Urinary bladder (tissue), 4 donors: Measurements from ENCODE around the gene FGFBP1. TPM values are rescaled to one million over a fixed set of nuclear protein-coding genes. Genes with fewer than 3 reads are reported as not detected.

Source experiments
- DNase-seq: peaks from one replicate; pipeline ENCODE4 v3.0.0-alpha.2; 2015; ENCODE audit errors: extremely low spot score
- H3K27ac ChIP-seq: one replicate; pipeline ENCODE4 v1.5.1; 2013; ENCODE audit warnings: low read depth, mild to moderate bottlenecking, moderate library complexity
- H3K36me3 ChIP-seq: one replicate; pipeline ENCODE4 v1.6.1; 2013; ENCODE audit warnings: mild to moderate bottlenecking, moderate library complexity; ENCODE audit not compliant: insufficient read depth
- H3K4me1 ChIP-seq: one replicate; pipeline ENCODE4 v1.6.1; 2013; ENCODE audit warnings: mild to moderate bottlenecking, moderate library complexity; ENCODE audit not compliant: insufficient read depth
- H3K4me3 ChIP-seq: one replicate; pipeline ENCODE4 v1.5.1; 2013; ENCODE audit warnings: low read depth, low read length
- WGBS: extraction: QIAGEN DNeasy Blood & Tissue Kit; methylation state at CpG from one replicate; pipeline ENCODE4 v1.1.7; 2013; 5-methylcytosine and 5-hydroxymethylcytosine counted together
- polyA plus RNA-seq: library from polyadenylated mRNA; stranded (reverse); fragments of 200-250 nt; gene quantifications from one replicate; pipeline ENCODE4 v1.2.3, GENCODE V29; 2013
- total RNA-seq: library from RNA; depleted of rRNA; stranded (reverse); fragments of >200 nt; gene quantifications from one replicate; pipeline ENCODE4 v1.2.3, GENCODE V29; 2014
- donor health status: healthy with polysubstance abuse.
- donor health status: healthy.

Gene FGFBP1
- total RNA-seq (not detected), polyA plus RNA-seq (0.16 TPM)

DNA sequence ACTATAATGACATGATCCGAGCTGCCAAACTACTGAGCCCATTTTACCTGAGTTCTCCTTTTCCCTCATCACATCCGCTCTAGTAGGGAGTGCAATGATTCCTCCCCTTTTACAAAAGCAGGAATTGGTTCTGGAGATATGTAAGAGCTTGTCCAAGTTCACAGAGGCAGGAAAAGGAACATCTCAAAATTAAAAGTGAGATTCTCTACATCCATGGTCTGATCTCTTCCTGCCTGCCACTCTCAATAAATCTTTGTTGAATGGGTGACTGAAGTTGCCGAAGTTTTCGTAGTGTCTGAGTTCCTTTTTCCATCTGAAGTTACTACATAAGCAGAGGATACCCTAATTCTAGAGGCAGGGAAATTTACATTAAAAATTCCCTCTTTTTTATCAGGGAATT, at the start of gene FGFBP1:
Gene FGFBP1, minus strand, starts transcription at position 101 of the 400 bp plus-strand sequence. CDS start 2,108 bp downstream, outside the sequence.
- H3K4me3 ChIP-seq = no peak within 1 kb of the TSS
- DNase-seq = no peak

DNA sequence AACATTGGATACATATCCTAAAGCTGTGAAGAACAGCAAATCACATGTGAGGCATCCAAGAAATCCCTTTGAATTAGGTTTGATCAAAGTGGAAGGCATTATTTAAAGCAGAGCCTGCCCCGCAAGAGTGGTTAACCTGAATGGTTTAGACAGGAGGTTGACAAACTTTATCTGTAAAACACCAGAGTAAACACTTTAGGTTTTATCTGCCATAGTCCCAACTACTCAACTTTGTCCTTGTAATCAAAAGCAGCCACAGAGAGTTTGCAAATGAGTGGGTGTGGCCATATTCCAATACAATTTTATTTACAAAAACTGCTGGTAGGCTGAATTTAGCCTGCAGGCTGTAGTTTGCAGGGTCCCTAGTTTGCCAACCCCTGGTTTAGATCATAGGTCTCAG, 49.7 kb upstream of the FGFBP1 start:
- Histone ChIP-seq H3K4me1 (no peaks in the 10 kb centered on the region), H3K36me3 (no peaks in the 10 kb centered on the region), H3K27ac (no peak overlapping the region), H3K4me3 (no peak overlapping the region)
- WGBS = 90% methylated on average over 1 of the region's 1 CpG
- DNase-seq = no peak

More for the DNA sequence above, at the start of gene FGFBP1:
- WGBS = 57% methylated on average over 4 of the region's 4 CpGs
- Histone ChIP-seq H3K4me1 (no peaks in the 10 kb centered on the region), H3K27ac (no peak within 1 kb of the TSS), H3K36me3 (no peaks in the 10 kb centered on the region)

DNA sequence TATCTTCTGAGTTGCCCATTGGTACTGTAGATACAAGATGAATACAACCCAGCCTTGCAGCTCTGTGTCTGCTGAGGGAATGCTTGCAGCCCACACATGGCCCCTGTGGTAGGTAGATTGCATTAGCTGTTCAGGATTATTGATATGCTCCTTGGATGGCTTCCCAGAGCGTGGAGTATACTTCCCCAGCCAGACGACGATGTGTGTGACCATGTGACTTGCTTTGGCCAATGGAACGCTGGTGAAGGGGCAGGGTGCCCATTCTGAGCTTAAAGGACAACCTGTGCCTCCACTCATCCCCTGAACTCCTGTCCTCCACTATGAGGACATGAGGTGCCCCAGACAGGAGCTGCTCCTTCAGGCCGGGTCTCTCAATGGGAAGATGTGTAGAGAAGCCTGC, 48.4 kb upstream of the FGFBP1 start:
- Histone ChIP-seq H3K36me3 (no peaks in the 10 kb centered on the region), H3K27ac (no peak overlapping the region), H3K4me1 (no peaks in the 10 kb centered on the region), H3K4me3 (no peak overlapping the region)
- no peak for DNase-seq
- 67% methylated on average over 5 of the region's 5 CpGs for WGBS

DNA sequence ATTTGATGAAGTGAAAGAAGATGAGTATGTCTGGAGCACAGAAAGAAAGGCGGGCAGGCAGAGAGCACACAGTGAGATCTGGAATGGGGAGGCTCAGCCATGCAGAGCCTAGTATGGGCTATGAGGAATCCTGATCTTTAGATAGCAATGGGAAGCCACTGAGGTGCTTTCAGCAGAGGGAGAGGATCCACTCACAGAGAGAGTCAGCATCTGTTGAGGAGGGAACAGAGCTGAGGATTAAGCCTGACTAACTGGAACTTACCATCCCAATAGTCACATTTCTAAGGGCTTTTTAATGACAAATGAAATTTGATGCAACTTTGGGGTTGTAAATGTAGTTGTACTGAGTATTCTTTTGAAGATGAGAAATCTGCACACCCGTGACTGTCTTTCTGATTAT, 45.1 kb upstream of the FGFBP1 start:
- Histone ChIP-seq H3K4me1 (no peaks in the 10 kb centered on the region), H3K36me3 (no peaks in the 10 kb centered on the region), H3K27ac (no peak overlapping the region), H3K4me3 (no peak overlapping the region)
- 88% methylated on average over 2 of the region's 2 CpGs for WGBS
- no peak for DNase-seq

DNA sequence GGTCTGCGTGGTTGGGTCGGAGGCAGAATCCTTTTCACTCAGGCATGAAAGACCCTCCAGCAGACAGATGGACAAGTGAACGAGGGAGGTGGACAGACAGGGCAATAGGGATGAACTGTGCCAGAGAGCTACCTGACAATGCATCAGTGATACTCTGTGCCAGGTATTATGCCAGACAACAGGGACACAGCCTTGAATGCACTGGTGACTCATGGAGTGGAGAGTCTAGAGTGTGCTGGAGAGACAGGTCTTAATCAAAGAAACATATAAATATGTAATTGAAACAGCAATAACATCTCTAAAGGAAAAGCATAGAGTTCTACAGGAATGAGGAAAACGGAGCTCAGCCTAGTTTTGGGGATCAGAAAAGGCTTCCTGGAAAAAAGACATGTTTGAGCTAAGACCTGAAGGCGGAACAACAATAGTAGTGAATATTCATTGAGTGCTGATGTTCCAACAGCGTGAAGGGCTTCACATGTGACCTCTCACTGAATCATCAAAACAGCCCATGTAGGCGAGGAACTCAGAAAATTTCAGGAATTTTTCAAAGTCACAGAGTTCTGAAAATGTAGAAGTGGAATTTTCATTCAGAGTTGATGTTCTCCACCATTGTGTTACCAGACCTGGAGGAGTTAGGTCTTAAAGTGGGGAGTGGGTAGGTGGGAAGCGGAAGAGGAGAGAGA, 44.4 kb upstream of the FGFBP1 start:
- WGBS = 91% methylated on average over 8 of the region's 8 CpGs
- no peaks in the 10 kb centered on the region for H3K36me3 ChIP-seq
- DNase-seq = no peak

DNA sequence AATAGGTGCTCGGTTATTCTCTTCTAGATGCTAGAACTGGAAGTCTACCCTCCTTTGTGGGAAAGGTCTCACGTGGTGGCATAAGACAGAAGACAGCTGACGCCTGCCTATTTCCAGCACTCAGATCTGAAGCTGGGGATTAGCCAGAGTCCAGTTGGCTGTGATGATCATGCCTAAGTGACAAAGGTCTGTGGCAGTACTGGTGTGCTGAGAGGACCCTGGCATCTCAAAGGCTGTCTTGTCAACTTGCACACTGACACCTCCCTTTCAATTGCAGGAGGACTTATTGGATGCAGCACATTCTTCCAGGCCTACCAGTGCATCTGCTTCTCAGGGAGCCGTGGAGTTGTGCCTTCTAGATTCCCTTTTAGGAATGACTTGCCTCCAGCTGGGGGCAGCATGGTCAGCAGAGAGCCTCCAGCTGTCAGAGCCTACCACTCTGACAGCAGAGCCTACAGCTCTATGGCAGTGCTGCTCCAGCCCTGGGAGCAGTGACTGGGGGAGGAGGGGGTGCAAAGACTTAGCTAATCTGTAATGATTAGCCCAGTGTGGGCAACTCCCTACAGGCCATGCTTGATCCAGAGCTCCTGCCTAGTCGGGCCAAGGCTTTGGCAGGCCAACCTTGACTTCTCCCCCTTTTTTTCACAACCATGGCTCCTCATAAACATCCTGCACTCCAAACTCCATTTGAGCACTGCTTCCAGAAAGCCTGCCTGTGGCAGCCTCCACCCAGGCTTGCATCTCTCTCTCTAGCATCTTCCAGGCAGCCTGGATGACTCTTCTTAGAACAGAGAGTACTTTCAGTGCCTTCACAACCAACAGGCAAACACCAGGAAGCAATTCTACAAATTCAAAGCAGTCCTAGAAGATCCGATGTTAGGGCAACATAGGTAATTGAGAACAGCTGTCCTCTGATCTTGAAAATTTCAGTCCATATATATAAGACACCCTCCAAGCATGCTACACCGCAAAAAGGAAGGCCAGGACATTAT, 38.2 kb upstream of the FGFBP1 start:
- no peak for DNase-seq
- 70% methylated on average over 7 of the region's 7 CpGs for WGBS
- no peak overlapping the region for H3K27ac ChIP-seq

More for the DNA sequence above, 44.4 kb upstream of the FGFBP1 start:
- Histone ChIP-seq H3K27ac (no peak overlapping the region), H3K4me3 (no peak overlapping the region), H3K4me1 (no peaks in the 10 kb centered on the region)

DNA sequence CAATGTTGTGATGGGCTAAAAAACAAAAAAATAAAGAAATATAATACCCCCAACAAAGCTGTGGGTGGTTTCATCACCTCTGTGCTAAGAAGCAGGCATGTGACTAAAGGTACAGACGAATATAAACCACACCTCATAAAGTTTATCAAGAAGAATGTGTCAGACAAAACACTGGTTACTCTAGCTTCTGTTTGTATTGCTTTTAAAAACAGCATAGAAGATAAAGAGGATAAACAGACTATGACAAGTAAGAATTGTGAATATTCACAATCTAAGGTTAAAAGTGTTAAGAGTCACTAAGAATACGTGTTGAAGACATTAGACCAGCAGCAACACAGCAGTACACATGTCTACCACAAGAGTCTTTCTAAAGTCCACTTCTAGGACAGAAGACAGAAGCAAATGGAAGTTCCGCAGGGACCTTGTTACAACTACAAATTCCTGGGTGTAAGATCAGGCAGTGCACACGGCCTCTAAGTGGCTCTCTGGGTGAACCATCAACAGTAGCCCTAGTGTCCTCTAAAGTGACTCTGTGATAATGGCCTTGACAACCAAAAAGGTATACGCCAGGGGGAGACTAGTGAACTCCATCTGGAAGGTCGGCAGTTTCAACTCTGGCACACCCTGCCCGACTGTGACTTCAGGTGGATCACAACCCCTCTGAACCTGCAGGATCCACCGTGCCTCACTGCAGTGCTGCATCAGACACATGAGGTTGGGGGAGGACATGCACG, 32.7 kb upstream of the FGFBP1 start:
- Histone ChIP-seq H3K4me1 (no peaks in the 10 kb centered on the region), H3K27ac (no peak overlapping the region), H3K4me3 (no peak overlapping the region), H3K36me3 (no peaks in the 10 kb centered on the region)
- WGBS = 88% methylated on average over 9 of the region's 9 CpGs
- DNase-seq = no peak

More for the DNA sequence above, 38.2 kb upstream of the FGFBP1 start:
- Histone ChIP-seq H3K4me3 (no peak overlapping the region), H3K36me3 (no peaks in the 10 kb centered on the region), H3K4me1 (no peaks in the 10 kb centered on the region)

DNA sequence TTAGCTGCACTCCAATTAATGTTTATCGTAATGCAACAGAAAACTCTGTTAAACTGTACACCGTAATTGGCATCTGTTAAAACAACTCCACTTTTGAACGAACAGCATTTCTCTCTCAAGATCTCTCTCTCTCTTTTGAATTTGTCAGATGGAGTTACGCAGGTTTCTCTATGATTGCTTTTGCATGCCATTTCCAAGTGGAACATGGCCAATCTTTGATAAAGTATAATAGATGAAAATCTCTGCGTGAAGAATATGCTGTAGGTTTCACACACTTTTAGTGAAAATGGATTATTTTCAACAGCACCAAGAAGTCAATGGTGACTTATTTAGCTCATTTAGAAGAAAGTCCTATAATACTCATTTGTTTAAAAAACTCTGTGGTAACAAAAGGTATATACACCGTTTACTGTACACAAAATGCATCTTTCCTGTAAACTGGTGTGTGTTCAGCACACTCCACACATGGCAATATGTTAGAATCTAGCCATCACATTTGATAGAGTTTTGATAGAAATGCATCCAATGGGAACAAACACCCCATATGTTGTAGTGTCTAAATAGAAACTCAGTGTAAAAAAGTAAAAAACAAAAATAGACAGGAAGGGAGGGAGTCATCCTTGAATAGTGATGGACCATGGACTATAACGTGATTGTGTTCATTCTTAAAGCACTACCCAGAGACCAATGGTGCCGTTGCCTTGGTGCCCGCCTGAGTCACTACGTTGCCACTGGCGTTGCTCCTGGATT, 30.2 kb upstream of the FGFBP1 start:
- whole genome bisulfite sequencing = 84% methylated on average over 11 of the region's 11 CpGs
- no peak overlapping the region for H3K27ac ChIP-seq
- H3K4me3 ChIP-seq = no peak overlapping the region
- no peaks in the 10 kb centered on the region for H3K4me1 ChIP-seq
- no peaks in the 10 kb centered on the region for H3K36me3 ChIP-seq
- DNase-seq = no peak

DNA sequence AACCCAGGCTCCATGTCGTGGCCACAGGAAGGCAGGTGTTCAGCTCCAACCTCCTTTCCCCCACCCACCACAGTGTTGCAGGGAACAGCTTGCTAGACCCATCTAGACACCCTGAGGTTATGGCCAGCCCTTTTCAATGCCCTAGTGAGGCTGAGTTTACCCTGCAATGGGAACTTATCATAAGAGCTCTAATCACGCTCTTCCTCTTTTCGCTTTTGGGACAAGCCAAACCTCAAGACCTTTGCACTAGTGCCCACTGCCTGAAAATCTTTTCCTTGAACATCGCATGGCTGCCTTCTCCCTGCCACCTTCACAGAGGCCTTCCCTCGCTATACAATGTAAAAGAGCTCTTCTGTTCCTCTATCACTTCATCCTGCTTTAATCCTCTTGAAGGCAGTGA, 26.8 kb upstream of the FGFBP1 start:
- DNase-seq = no peak
- Histone ChIP-seq H3K4me3 (no peak overlapping the region), H3K27ac (no peak overlapping the region), H3K4me1 (no peaks in the 10 kb centered on the region), H3K36me3 (no peaks in the 10 kb centered on the region)
- WGBS = 84% methylated on average over 5 of the region's 5 CpGs

DNA sequence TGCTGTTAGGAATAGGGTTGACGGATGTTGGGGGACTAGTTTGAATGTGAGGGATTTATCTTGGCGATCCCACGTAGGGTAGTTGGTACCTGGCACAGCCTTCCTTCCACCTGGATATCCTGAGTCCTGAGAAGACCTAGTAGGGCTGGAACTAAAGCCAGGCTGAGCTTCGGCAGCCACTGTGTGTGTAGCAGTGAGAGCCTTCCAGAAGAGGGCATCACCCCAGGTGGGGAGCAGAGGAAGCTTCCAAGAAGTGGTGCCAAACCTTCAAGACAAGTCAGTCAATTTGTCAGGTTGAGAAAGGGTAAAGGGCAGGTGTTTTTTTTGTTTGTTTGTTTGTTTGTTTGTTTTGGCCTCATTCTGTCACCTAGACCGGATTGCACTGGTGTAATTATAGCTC, 25.6 kb upstream of the FGFBP1 start:
- DNase-seq = no peak
- Histone ChIP-seq H3K36me3 (no peaks in the 10 kb centered on the region), H3K27ac (no peak overlapping the region), H3K4me1 (no peaks in the 10 kb centered on the region), H3K4me3 (no peak overlapping the region)
- 80% methylated on average over 5 of the region's 5 CpGs for WGBS

DNA sequence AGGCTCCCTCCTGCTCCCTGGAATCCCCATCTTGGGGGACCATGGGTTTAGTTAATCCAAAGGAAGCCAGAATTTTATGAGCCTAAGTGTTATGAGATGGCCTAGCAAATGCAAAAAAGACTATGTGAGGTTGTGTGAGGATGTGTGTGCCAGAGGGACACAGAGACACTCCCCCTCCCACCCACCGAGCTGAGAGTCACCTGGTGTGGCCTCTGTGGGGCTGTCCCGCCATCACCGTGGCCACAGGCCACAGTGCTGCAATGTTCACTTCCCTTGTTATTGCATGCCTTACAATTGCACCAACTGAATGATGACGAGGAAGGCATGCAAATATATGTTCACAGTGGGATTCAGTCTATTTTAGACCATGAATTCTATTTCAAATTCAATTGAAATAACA, 25.0 kb upstream of the FGFBP1 start:
- H3K4me3 ChIP-seq = no peak overlapping the region
- H3K27ac ChIP-seq = no peak overlapping the region
- no peaks in the 10 kb centered on the region for H3K36me3 ChIP-seq
- DNase-seq = no peak
- H3K4me1 ChIP-seq = no peaks in the 10 kb centered on the region
- WGBS = 48% methylated on average over 4 of the region's 4 CpGs

DNA sequence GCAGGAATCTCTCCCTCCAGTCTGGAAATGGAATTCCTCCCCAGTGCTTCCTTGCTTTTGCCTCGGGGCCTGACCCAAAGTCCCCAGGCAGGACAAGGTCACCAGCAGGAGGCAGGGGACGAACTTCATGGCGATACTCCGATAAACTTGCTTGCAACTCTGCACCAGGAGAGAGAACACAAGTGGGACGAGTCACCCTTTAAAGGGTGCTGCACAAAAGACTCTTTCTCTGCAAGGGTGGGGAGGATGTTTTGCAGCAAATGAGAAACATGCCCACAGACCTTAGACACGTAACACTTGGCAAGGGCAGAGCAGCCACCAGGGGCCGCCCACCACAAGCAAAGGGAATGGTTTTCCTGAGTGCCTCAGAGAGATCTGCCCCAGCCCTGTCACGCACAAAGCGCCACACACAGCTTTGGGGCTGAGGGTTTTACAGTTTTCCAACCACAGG, 24.5 kb upstream of the FGFBP1 start, which contains the start of gene FGFBP2:
Gene FGFBP2, minus strand, starts transcription at position 175 of the 451 bp plus-strand sequence. Its CDS starts 46 bp downstream, at position 129.
- Histone ChIP-seq H3K4me3 (no peak within 1 kb of the TSS), H3K36me3 (no peaks in the 10 kb centered on the region), H3K4me1 (no peaks in the 10 kb centered on the region), H3K27ac (no peak within 1 kb of the TSS)
- 41% methylated on average over 9 of the region's 9 CpGs for WGBS
- DNase-seq = no peak
